Cardiac muscle cell (in vitro differentiated cells and primary cell): Measurements from ENCODE around the gene SLCO6A1. TPM values are rescaled to one million over a fixed set of nuclear protein-coding genes. Genes with fewer than 3 reads are reported as not detected.

ENCODE experiments used
- DNase-seq, 2 donors: peaks; one replicate each; pipeline versions ENCODE4 v3.0.0 to v3.0.0-alpha.2; 2010 to 2017; ENCODE audit warnings: low read depth in 1 of 2, low spot score in 1 of 2
- H3K27ac ChIP-seq: fragments of 200-600 bp; sonication (generic); 2 replicates; pipeline ENCODE4 v1.5.1; 2016
- H3K27me3 ChIP-seq: fragments of 200-600 bp; sonication (generic); 2 replicates; pipeline ENCODE4 v1.6.0; 2016; ENCODE audit warnings: control low read depth
- H3K36me3 ChIP-seq: fragments of 200-600 bp; sonication (generic); 2 replicates; pipeline ENCODE4 v1.5.1; 2016; ENCODE audit warnings: control low read depth
- H3K4me1 ChIP-seq: fragments of 200-600 bp; sonication (generic); 2 replicates; pipeline ENCODE4 v1.8.1; 2017; ENCODE audit warnings: low read depth, mild to moderate bottlenecking, mixed run types
- H3K4me3 ChIP-seq: fragments of 200-600 bp; sonication (generic); 2 replicates; pipeline ENCODE4 v1.5.1; 2016; ENCODE audit warnings: mild to moderate bottlenecking
- H3K9me3 ChIP-seq: fragments of 200-600 bp; sonication (generic); 2 replicates; pipeline ENCODE4 v1.5.1; 2017; ENCODE audit warnings: low read depth, mild to moderate bottlenecking, control low read depth
- polyA plus RNA-seq: library from polyadenylated mRNA; unstranded; fragments of >200 nt; fragmentation: Nextera tagmentation; extraction: Ambion mirVana; gene quantifications from 2 replicates; pipeline ENCODE4 v1.2.1, GENCODE V29; 2016
- total RNA-seq: library from RNA; depleted of rRNA; stranded (reverse); fragments of >200 nt; gene quantifications from 2 replicates; pipeline ENCODE4 v1.2.3, GENCODE V29; 2016
- TF ChIP-seq, protein P1 (sequence below): IDR thresholded peaks from 2 replicates; pipeline ENCODE4 v1.5.1; 2012; ENCODE audit warnings: low read depth, mild to moderate bottlenecking, low read length

Gene SLCO6A1
- total and polyA plus RNA-seq, 2 experiments from 2014 or later: not detected

GRCh38 chr5:102433473-102433872, 65.3 kb downstream of the SLCO6A1 start:
- no peaks in the 10 kb centered on the region for H3K36me3 ChIP-seq
- TF ChIP-seq, protein P1, sequence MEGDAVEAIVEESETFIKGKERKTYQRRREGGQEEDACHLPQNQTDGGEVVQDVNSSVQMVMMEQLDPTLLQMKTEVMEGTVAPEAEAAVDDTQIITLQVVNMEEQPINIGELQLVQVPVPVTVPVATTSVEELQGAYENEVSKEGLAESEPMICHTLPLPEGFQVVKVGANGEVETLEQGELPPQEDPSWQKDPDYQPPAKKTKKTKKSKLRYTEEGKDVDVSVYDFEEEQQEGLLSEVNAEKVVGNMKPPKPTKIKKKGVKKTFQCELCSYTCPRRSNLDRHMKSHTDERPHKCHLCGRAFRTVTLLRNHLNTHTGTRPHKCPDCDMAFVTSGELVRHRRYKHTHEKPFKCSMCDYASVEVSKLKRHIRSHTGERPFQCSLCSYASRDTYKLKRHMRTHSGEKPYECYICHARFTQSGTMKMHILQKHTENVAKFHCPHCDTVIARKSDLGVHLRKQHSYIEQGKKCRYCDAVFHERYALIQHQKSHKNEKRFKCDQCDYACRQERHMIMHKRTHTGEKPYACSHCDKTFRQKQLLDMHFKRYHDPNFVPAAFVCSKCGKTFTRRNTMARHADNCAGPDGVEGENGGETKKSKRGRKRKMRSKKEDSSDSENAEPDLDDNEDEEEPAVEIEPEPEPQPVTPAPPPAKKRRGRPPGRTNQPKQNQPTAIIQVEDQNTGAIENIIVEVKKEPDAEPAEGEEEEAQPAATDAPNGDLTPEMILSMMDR: no peak
- H3K27ac ChIP-seq: no peak overlapping the region

DNA sequence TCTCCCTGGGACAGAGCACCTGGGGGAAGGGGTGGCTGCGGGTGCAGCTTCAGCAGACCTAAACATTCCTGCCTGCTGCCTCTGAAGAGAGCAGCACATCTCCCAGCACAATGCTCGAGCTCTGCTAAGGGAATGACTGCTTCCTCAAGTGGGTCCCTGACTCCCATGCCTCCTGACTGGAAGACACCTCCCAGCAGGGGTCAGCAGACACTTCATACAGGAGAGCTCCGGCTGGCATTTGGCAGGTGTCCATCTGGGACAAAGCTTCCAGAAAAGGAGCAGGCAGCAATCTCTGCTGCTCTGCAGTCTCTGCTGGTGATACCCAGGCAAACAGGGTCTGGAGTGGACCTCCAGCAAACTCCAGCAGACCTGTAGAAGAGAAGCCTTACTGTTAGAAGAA, 77.2 kb downstream of the SLCO6A1 start:
- Histone ChIP-seq H3K9me3 (no peaks in the 10 kb centered on the region), H3K36me3 (no peaks in the 10 kb centered on the region), H3K4me3 (no peak overlapping the region), H3K4me1 (no peaks in the 10 kb centered on the region), H3K27ac (no peak overlapping the region), H3K27me3 (no peaks in the 10 kb centered on the region)
- DNase-seq: no peak
- TF ChIP-seq, protein P1: no peak

More at GRCh38 chr5:102433473-102433872, 65.3 kb downstream of the SLCO6A1 start:
- Histone ChIP-seq H3K4me3 (no peak overlapping the region), H3K9me3 (no peaks in the 10 kb centered on the region), H3K27me3 (no peaks in the 10 kb centered on the region), H3K4me1 (no peaks in the 10 kb centered on the region)
- no peak for DNase-seq

- Histone ChIP-seq H3K27ac (no peak overlapping the region), H3K27me3 (no peaks in the 10 kb centered on the region), H3K4me3 (no peak overlapping the region), H3K9me3 (no peaks in the 10 kb centered on the region), H3K4me1 (no peaks in the 10 kb centered on the region), H3K36me3 (no peaks in the 10 kb centered on the region)
- TF ChIP-seq, protein P1: no peak
- no peak for DNase-seq
Measured at GRCh38 chr5:102418531-102418930, 80.3 kb downstream of the SLCO6A1 start.

GRCh38 chr5:102414448-102414847, 84.4 kb downstream of the SLCO6A1 start:
- Histone ChIP-seq H3K9me3 (no peaks in the 10 kb centered on the region), H3K36me3 (no peaks in the 10 kb centered on the region), H3K4me3 (no peak overlapping the region), H3K27ac (no peak overlapping the region), H3K27me3 (no peaks in the 10 kb centered on the region), H3K4me1 (no peaks in the 10 kb centered on the region)
- TF ChIP-seq, protein P1: no peak
- no peak for DNase-seq

DNA sequence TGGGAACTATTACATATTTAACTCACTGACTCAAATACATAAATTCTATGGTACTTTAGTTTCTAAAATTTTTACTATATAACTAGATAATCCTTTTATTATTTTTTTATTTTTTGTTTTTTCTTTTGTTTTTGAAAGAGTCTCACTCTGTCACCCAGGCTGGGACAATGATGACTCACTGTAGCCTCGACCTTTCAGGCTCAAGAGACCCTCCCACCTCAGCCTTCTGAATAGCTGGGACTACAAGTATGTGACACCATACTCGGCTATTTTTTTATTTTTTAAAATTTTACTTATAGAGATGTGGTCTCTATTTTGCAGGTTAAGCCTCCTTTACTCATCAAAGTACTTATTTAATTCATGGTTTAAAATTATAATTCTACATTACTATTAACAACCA, 110.6 kb downstream of the SLCO6A1 start:
- no peaks in the 10 kb centered on the region for H3K9me3 ChIP-seq
- no peaks in the 10 kb centered on the region for H3K27me3 ChIP-seq
- no peaks in the 10 kb centered on the region for H3K36me3 ChIP-seq
- H3K4me1 ChIP-seq: no peaks in the 10 kb centered on the region
- TF ChIP-seq, protein P1: no peak
- DNase-seq: no peak
- H3K27ac ChIP-seq: no peak overlapping the region
- no peak overlapping the region for H3K4me3 ChIP-seq

DNA sequence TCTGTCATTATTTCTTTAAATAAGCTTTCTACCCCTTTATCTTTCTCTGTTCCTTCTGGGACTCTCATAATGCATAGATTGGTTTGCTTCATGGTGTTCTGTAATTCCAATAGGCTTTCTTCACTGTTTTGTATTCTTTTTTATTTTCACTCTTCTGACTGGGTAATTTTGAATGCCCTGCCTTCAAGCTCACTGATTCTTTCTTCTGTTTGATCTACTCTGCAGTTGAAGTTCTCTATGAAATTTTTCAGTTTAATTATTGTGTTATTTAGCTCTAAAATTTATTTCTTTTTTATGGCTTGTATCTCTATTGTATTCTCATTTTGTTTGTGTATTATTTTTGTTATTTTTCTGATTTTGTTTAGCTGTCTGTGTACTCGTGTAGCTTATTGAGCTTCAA, 113.4 kb downstream of the SLCO6A1 start:
- TF ChIP-seq, protein P1: no peak
- no peaks in the 10 kb centered on the region for H3K27me3 ChIP-seq
- DNase-seq: no peak
- no peaks in the 10 kb centered on the region for H3K36me3 ChIP-seq
- H3K4me1 ChIP-seq: no peaks in the 10 kb centered on the region
- no peaks in the 10 kb centered on the region for H3K9me3 ChIP-seq
- no peak overlapping the region for H3K27ac ChIP-seq
- no peak overlapping the region for H3K4me3 ChIP-seq
